Stomach (tissue), 9 donors: Measurements from ENCODE around the gene TULP3. TPM values are rescaled to one million over a fixed set of nuclear protein-coding genes. Genes with fewer than 3 reads are reported as not detected.

Source experiments
- DNase-seq, 2 donors: peaks; one replicate each; pipeline versions ENCODE4 v3.0.0 to v3.0.0-alpha.2; 2013 to 2019
- H3K27ac ChIP-seq, 5 donors: fragments of 200-600 bp in 4 of 5; sonication (generic) in 4 of 5; one replicate each; pipeline ENCODE4 v1.5.1; 2013 to 2019; ENCODE audit warnings: mild to moderate bottlenecking in 1 of 5, moderate library complexity in 1 of 5
- H3K27me3 ChIP-seq, 3 donors: fragments of 200-600 bp; sonication (generic); one replicate each; pipeline ENCODE4 v1.5.1; 2017 to 2019; ENCODE audit warnings: mixed run types in 1 of 3
- H3K36me3 ChIP-seq, 4 donors: fragments of 200-600 bp; sonication (generic); 1 replicate in 3 of 4; 2 replicates in 1 of 4; pipeline ENCODE4 v1.5.1; 2016 to 2019
- H3K4me1 ChIP-seq, 4 donors: fragments of 200-600 bp; sonication (generic); one replicate each; pipeline ENCODE4 v1.5.1; 2016 to 2019
- H3K4me3 ChIP-seq, 4 donors: fragments of 200-600 bp; sonication (generic) in 3 of 4; one replicate each; pipeline ENCODE4 v1.5.1; 2016 to 2019; ENCODE audit warnings: mild to moderate bottlenecking in 1 of 4
- H3K9me3 ChIP-seq, 4 donors: fragments of 200-600 bp; sonication (generic); one replicate each; pipeline ENCODE4 v1.5.1; 2016 to 2019
- EP300 ChIP-seq: sonication (generic); formaldehyde crosslinking; IDR thresholded peaks from one replicate; pipeline ENCODE4 v1.6.1; 2017; ENCODE audit warnings: antibody characterized with exemption
- POLR2A ChIP-seq, 4 donors: fragments of 450-650 bp; IDR thresholded peaks; one replicate each; pipeline ENCODE4 v1.6.1; 2016; ENCODE audit warnings: antibody characterized with exemption in 4 of 4, control low read depth in 2 of 4, mild to moderate bottlenecking in 1 of 4, moderate library complexity in 1 of 4
- POLR2AphosphoS5 ChIP-seq, 3 donors: sonication (generic); formaldehyde crosslinking; IDR thresholded peaks; one replicate each; pipeline ENCODE4 v1.6.1; 2016; ENCODE audit warnings: antibody characterized with exemption in 3 of 3
- whole genome bisulfite sequencing, 5 donors: extraction: QIAGEN DNeasy Blood & Tissue Kit in 3 of 5; methylation state at CpG; one replicate each; pipeline versions ENCODE4 v1.1.5 to v1.1.7; 2013 to 2018; 5-methylcytosine and 5-hydroxymethylcytosine counted together
- intact Hi-C: fragments of 100-400 bp; cut with DNase I; formaldehyde crosslinking; loops from one replicate; pipeline ENCODE4 v1.15.1; 2023; ENCODE audit warnings: low total_unique reads
- polyA plus RNA-seq, 3 donors: library from polyadenylated mRNA; stranded (reverse); fragments of 200-250 nt; gene quantifications; one replicate each; pipeline ENCODE4 v1.2.3, GENCODE V29; 2013
- total RNA-seq, 5 donors: library from RNA; depleted of rRNA; stranded (reverse); fragments of >200 nt; gene quantifications; one replicate each; pipeline versions ENCODE4 v1.1.0 to v1.2.3, GENCODE V29; 2014 to 2016
- TF ChIP-seq, protein P1 (sequence below), 7 experiments: fragments of 450-650 bp in 4 of 7; fragments of 200-600 bp in 3 of 7; sonication (generic) in 3 of 7; IDR thresholded peaks; one replicate each; pipeline ENCODE4 v1.5.1; 2016 to 2019; ENCODE audit warnings: antibody characterized with exemption in 7 of 7, control low read depth in 2 of 7, mild to moderate bottlenecking in 1 of 7
- donor health status: healthy with polysubstance abuse.
- donor health status: Bipolar disorder and iron deficiency.
- donor health status: healthy.

TULP3 gene
- total and polyA plus RNA-seq, 8 donors, result 9.2 to 73.5 (median 20.1) TPM

DNA sequence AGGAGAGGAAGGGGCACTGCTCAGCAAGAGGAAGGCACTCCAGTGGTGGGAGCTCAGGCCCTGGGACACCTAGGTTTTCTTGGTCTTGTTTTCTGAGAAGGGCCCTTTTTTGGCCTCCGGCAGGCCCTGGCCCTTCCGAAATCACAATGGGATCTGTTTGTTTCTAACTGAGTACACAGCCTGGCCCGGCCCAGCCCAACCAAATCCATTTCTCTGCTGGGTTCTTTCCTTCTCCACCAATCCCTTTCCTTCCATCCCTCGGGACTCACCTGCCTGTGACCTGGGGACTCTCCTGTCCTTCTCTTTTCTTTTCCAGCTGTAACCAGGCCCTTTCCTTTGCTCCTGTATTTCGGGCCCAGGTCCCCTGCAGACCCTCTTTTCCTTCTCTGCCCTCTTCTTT is 87.1 kb downstream of the TULP3 start:
- 77 to 87% (median 83%) methylated on average over 5 of the region's 5 CpGs for WGBS, 5 donors
- intact Hi-C loops, result no loop called here
- Histone ChIP-seq H3K36me3 (peaks cover 0 to 28% (median 0%) of the 10 kb centered on the region in 4 donors), H3K4me1 (peaks cover 0 to 7% (median 3%) of the 10 kb centered on the region in 4 donors), H3K27ac (no peak overlapping the region), H3K4me3 (no peak overlapping the region), H3K9me3 (no peaks in the 10 kb centered on the region), H3K27me3 (no peaks in the 10 kb centered on the region)
- no peak for DNase-seq
- TF ChIP-seq POLR2A (IDR thresholded peaks at IDR 0.05), result no peak
- no peak for TF ChIP-seq EP300
- TF ChIP-seq, protein P1, sequence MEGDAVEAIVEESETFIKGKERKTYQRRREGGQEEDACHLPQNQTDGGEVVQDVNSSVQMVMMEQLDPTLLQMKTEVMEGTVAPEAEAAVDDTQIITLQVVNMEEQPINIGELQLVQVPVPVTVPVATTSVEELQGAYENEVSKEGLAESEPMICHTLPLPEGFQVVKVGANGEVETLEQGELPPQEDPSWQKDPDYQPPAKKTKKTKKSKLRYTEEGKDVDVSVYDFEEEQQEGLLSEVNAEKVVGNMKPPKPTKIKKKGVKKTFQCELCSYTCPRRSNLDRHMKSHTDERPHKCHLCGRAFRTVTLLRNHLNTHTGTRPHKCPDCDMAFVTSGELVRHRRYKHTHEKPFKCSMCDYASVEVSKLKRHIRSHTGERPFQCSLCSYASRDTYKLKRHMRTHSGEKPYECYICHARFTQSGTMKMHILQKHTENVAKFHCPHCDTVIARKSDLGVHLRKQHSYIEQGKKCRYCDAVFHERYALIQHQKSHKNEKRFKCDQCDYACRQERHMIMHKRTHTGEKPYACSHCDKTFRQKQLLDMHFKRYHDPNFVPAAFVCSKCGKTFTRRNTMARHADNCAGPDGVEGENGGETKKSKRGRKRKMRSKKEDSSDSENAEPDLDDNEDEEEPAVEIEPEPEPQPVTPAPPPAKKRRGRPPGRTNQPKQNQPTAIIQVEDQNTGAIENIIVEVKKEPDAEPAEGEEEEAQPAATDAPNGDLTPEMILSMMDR (IDR thresholded peaks at IDR 0.05), result no peak
- no peak for TF ChIP-seq POLR2AphosphoS5 (IDR thresholded peaks at IDR 0.05)

DNA sequence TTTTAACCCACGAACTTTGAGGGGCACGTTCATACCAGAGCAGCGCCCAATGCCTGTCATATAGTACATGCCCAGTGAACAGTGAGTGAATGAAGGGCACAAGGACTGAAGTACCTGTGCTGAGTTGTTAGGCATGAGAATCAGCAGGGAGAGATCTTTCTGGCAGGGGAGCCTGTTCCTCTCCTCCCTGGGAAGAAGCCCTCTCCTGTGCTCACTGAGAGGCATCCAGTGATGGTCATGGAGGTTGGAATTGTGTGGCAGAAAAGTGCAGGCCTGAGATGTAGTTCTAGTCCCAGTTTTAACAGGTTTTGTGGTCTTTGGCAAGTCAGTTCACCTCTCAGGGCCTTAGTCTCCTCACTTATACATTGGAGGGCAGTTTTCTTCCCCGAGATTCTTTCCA is 89.1 kb downstream of the TULP3 start:
- intact Hi-C loops, result no loop called here
- DNase-seq, result no peak
- Histone ChIP-seq H3K27ac (no peak overlapping the region), H3K4me3 (no peak overlapping the region), H3K36me3 (peaks cover 0 to 29% (median 0%) of the 10 kb centered on the region in 4 donors), H3K27me3 (no peaks in the 10 kb centered on the region), H3K9me3 (no peaks in the 10 kb centered on the region), H3K4me1 (peaks cover 0 to under 1% (median under 1%) of the 10 kb centered on the region in 4 donors)
- TF ChIP-seq EP300 (no peak), POLR2AphosphoS5 (IDR thresholded peaks at IDR 0.05) (no peak), POLR2A (IDR thresholded peaks at IDR 0.05) (no peak)
- TF ChIP-seq, protein P1 (IDR thresholded peaks at IDR 0.05), result no peak
- 89 to 95% (median 92%) methylated on average over 4 of the region's 4 CpGs for WGBS, 5 donors

DNA sequence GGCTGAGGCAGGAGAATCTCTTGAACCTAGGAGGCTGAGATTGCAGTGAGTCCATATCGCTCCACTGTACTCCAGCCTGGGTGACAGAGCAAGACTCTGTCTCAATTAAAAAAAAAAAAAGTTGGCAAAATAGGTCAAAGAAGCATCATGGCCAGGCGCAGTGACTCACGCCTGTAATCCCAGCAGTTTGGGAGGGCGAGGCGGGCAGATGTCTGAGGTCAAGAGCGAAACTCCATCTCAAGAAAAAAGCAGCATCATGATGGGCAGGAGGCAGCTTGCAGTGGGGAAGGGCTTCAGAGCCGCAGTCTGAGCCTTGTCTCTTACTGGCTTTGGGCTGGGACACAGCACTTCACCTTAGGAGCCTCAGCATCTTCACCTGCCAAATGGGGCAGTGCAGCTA is 89.9 kb downstream of the TULP3 start:
- H3K27ac ChIP-seq, result no peak overlapping the region

DNA sequence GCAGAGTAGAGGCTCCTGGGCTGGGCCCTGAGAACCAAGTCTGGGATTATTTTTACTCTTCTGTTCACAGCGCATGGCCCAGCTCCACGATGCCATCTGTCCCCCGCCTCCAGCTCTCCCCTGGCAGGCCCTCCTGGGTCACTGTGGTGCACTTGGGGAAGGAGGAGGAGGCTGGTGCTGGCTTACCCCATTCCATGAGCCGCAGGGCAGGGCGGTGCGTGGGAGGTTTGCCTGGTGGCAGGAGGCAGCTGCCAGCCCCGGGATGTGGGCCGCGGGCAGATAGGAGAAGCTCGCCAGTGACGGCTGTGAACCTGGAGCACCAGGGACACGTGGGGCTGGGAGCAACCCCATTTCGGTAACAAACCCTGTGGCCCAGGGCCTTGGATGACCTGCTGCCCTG is 91.7 kb downstream of the TULP3 start:
- Histone ChIP-seq H3K27ac (no peak overlapping the region), H3K27me3 (no peaks in the 10 kb centered on the region), H3K9me3 (no peaks in the 10 kb centered on the region), H3K36me3 (peaks cover 0 to 29% (median 0%) of the 10 kb centered on the region in 4 donors), H3K4me3 (no peak overlapping the region), H3K4me1 (no peaks in the 10 kb centered on the region)
- intact Hi-C loops, result no loop called here
- WGBS, 5 donors, result 88 to 96% (median 94%) methylated on average over 10 to 13 of the region's 13 CpGs
- no peak for DNase-seq
- TF ChIP-seq POLR2A (IDR thresholded peaks at IDR 0.05) (no peak), EP300 (no peak), POLR2AphosphoS5 (IDR thresholded peaks at IDR 0.05) (no peak)
- TF ChIP-seq, protein P1 (IDR thresholded peaks at IDR 0.05), result no peak

More for the DNA sequence above, 89.9 kb downstream of the TULP3 start:
- Histone ChIP-seq H3K4me1 (no peaks in the 10 kb centered on the region), H3K36me3 (peaks cover 0 to 29% (median 0%) of the 10 kb centered on the region in 4 donors), H3K9me3 (no peaks in the 10 kb centered on the region), H3K4me3 (no peak overlapping the region), H3K27me3 (no peaks in the 10 kb centered on the region)
- WGBS, 5 donors, result 80 to 92% (median 85%) methylated on average over 7 of the region's 7 CpGs
- intact Hi-C loops, result no loop called here
- TF ChIP-seq POLR2A (IDR thresholded peaks at IDR 0.05), result no peak
- no peak for TF ChIP-seq EP300
- no peak for TF ChIP-seq POLR2AphosphoS5 (IDR thresholded peaks at IDR 0.05)
- TF ChIP-seq, protein P1 (IDR thresholded peaks at IDR 0.05), result no peak
- DNase-seq, result no peak
